Esophagus muscularis mucosa (tissue), 4 donors: ENCODE measurements around the gene TEAD2.

Experiments used
- EP300 ChIP-seq: sonication (generic); formaldehyde crosslinking; IDR thresholded peaks from one replicate; pipeline ENCODE4 v1.6.1; 2017; ENCODE audit warnings: antibody characterized with exemption
- POLR2A ChIP-seq: fragments of 450-650 bp; IDR thresholded peaks from one replicate; pipeline ENCODE4 v1.6.1; 2017; ENCODE audit warnings: antibody characterized with exemption, moderate library complexity, mild to moderate bottlenecking, low read depth
- POLR2AphosphoS5 ChIP-seq, 2 donors: sonication (generic); formaldehyde crosslinking; IDR thresholded peaks; one replicate each; pipeline ENCODE4 v1.6.1; 2017; ENCODE audit warnings: antibody characterized with exemption in 2 of 2
- TF ChIP-seq, protein P1 (sequence below), 3 experiments: fragments of 200-600 bp in 2 of 3; fragments of 450-650 bp in 1 of 3; sonication (generic) in 2 of 3; IDR thresholded peaks; one replicate each; pipeline ENCODE4 v1.5.1; 2017 to 2019; ENCODE audit warnings: antibody characterized with exemption in 3 of 3, mild to moderate bottlenecking in 2 of 3, moderate library complexity in 1 of 3

DNA sequence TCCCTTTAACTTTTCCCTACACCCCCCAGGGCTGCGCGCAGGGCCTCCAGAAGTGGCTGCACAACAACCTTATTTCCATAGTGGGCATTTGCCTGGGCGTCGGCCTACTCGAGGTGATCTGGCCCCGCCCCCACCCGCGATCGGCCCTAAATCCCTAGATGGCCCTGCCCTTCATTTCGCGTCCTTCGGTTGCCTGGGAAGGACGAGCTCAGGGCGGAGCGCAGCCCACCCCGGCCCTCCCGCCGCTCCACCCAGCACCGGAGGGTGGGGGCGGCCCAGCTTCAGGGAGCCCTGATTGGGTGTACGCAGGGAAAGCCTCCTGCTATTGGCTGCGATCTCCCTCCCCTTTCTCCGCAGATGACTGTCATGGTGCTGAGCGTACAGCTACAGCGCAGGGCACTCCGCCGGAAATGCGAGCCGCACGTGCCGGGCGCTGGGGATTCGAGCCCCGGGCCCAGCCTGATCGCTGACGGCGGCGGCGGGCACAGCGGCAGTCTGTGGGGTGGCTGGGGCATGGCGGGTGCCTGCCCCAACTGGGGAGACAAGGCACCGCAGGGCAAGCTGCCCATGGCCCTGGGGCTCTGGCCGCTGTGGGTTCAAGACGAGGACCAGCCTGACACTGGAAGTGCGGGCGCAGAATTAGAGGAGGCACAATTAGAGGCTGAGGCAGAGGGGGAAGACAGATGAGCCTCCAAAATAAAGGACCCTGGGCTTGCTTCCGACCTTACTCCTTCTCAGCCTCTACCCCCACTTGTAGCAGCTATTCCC is 22.7 kb downstream of the TEAD2 start:
- TF ChIP-seq POLR2AphosphoS5 (IDR thresholded peaks at IDR 0.05), result peak; percentile 87 to 90
- TF ChIP-seq POLR2A, result no peak
- TF ChIP-seq, protein P1, sequence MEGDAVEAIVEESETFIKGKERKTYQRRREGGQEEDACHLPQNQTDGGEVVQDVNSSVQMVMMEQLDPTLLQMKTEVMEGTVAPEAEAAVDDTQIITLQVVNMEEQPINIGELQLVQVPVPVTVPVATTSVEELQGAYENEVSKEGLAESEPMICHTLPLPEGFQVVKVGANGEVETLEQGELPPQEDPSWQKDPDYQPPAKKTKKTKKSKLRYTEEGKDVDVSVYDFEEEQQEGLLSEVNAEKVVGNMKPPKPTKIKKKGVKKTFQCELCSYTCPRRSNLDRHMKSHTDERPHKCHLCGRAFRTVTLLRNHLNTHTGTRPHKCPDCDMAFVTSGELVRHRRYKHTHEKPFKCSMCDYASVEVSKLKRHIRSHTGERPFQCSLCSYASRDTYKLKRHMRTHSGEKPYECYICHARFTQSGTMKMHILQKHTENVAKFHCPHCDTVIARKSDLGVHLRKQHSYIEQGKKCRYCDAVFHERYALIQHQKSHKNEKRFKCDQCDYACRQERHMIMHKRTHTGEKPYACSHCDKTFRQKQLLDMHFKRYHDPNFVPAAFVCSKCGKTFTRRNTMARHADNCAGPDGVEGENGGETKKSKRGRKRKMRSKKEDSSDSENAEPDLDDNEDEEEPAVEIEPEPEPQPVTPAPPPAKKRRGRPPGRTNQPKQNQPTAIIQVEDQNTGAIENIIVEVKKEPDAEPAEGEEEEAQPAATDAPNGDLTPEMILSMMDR (IDR thresholded peaks at IDR 0.05), result no peak
- TF ChIP-seq EP300, result no peak
